ENCODE results near the gene VAX1. TPM values are rescaled to one million over a fixed set of nuclear protein-coding genes. Genes with fewer than 3 reads are reported as not detected.
"Not testable (repeated sequence)": the region's sequence is repeated elsewhere in the genome, so short reads cannot be mapped to it uniquely, and the experiment has no call there.

VAX1 gene
- total and polyA plus RNA-seq, 2 experiments from 2014 or later = not detected

DNA sequence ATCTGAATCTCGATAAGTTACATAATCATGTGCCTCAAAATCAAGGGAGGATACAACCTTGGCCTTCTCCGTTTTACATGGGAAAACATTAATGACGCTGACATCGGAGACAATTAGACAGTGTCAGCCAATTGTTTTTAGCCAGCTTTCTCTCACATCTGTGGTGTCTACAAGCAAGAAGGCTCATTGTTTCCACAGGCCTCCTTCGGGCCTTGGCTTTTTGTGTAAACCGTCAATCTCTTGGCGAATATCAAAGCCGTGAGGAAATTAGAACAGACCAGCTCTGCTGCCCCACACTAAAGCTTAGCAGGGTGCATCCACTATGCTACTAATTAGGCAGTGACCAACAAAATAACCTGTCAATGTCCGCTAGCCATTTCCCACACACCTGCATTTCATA is 43.2 kb downstream of the VAX1 start:
- no peaks in the 10 kb centered on the region for H4K20me1 ChIP-seq (ENCODE audit: insufficient read depth)
- no peaks in the 10 kb centered on the region for H3K79me2 ChIP-seq (ENCODE audit: insufficient read depth)
- peaks cover 5% of the 10 kb centered on the region for H3K27me3 ChIP-seq (replicated peaks; ENCODE audit: insufficient read depth)
- H3K4me3 ChIP-seq = no peak overlapping the region
- WGBS, 2 experiments (ENCODE audit: low coverage in 1 of 2, low lambda C conversion rate in 2 of 2, missing lambda C conversion rate in 2 of 2) = 36 to 37% methylated on average over 9 of the region's 9 CpGs
- no peak overlapping the region for H2AFZ ChIP-seq
- TF ChIP-seq EZH2 (IDR thresholded peaks at IDR 0.05; ENCODE audit: insufficient read depth, poor library complexity, severe bottlenecking) (no peak), EZH2phosphoT487 (IDR thresholded peaks at IDR 0.05; ENCODE audit: insufficient read depth, low read depth) (no peak)
- no peak overlapping the region for H3K4me2 ChIP-seq (ENCODE audit: unreplicated experiment)
- no peaks in the 10 kb centered on the region for H3K4me1 ChIP-seq (ENCODE audit: insufficient read depth)
- no peak for DNase-seq
- H3K36me3 ChIP-seq (ENCODE audit: low read depth) = no peaks in the 10 kb centered on the region
- H3K9ac ChIP-seq = no peak overlapping the region
- H3K9me3 ChIP-seq (ENCODE audit: low read depth) = no peaks in the 10 kb centered on the region
- H3K9me2 ChIP-seq (ENCODE audit: insufficient read depth) = no peaks in the 10 kb centered on the region
- H3F3A ChIP-seq (ENCODE audit: insufficient read depth) = no peaks in the 10 kb centered on the region
- in situ Hi-C loops (cut with MboI) = no loop called here
- no peak overlapping the region for H3K27ac ChIP-seq

DNA sequence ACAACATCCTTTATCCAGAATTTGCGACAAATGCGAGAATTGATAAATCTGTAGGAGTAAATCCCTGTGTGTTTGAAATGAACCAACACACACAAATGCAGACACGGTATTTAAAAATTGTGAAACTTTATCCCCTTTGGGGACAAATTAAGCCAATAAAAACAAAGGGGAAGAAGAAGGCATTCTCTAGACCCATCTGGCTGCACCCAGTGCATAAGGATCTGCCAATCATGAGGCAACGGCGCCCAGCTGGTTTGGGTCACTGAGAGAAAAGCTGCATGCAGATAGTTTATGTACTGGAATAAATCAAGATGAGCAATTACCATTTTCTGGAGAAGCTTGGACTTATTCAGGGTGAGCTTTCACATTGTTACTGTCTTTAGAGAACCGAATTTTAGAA is 45.7 kb downstream of the VAX1 start:
- WGBS, 2 experiments (ENCODE audit: low coverage in 1 of 2, low lambda C conversion rate in 2 of 2, missing lambda C conversion rate in 2 of 2) = 36 to 39% methylated on average over 6 of the region's 6 CpGs
- Histone ChIP-seq H3K9ac (no peak overlapping the region), H3K27me3 (replicated peaks; ENCODE audit: insufficient read depth) (peaks cover 10% of the 10 kb centered on the region), H3K27ac (no peak overlapping the region), H3K4me3 (no peak overlapping the region), H3K79me2 (ENCODE audit: insufficient read depth) (no peaks in the 10 kb centered on the region), H3K36me3 (ENCODE audit: low read depth) (no peaks in the 10 kb centered on the region), H3K4me2 (ENCODE audit: unreplicated experiment) (no peak overlapping the region), H3F3A (ENCODE audit: insufficient read depth) (no peaks in the 10 kb centered on the region), H3K4me1 (ENCODE audit: insufficient read depth) (no peaks in the 10 kb centered on the region), H3K9me3 (ENCODE audit: low read depth) (no peaks in the 10 kb centered on the region), H3K9me2 (ENCODE audit: insufficient read depth) (no peaks in the 10 kb centered on the region), H4K20me1 (ENCODE audit: insufficient read depth) (no peaks in the 10 kb centered on the region), H2AFZ (no peak overlapping the region)
- in situ Hi-C loops (cut with MboI) = no loop called here
- no peak for DNase-seq
- TF ChIP-seq EZH2phosphoT487 (IDR thresholded peaks at IDR 0.05; ENCODE audit: insufficient read depth, low read depth) (no peak), EZH2 (IDR thresholded peaks at IDR 0.05; ENCODE audit: insufficient read depth, poor library complexity, severe bottlenecking) (no peak)

DNA sequence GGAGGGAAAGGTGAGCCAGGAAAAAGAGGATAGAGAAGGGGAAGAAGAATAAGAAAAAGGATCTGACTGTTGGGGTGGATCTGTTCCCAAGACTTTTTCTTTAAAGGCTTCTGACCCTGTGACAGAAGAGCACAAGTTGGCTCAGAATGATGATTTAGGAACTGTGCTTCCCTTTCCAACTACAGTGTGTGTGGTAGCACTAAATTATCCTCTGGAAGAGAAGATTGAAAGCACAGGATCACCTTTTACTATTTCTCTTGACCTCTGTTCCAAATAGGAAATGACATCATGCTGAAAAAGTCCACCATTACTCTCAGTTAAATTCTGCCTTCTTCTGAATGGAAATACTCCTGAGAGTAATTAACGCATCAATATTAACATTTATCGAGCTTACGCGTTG is 47.2 kb downstream of the VAX1 start:
- TF ChIP-seq EZH2phosphoT487 (IDR thresholded peaks at IDR 0.05; ENCODE audit: insufficient read depth, low read depth) (no peak), EZH2 (IDR thresholded peaks at IDR 0.05; ENCODE audit: insufficient read depth, poor library complexity, severe bottlenecking) (no peak)
- no peak overlapping the region for H3K4me2 ChIP-seq (ENCODE audit: unreplicated experiment)
- no peak overlapping the region for H3K27ac ChIP-seq
- H3K9ac ChIP-seq = no peak overlapping the region
- no peaks in the 10 kb centered on the region for H3K36me3 ChIP-seq (ENCODE audit: low read depth)
- H3K9me2 ChIP-seq (ENCODE audit: insufficient read depth) = no peaks in the 10 kb centered on the region
- peaks cover 10% of the 10 kb centered on the region for H3K27me3 ChIP-seq (replicated peaks; ENCODE audit: insufficient read depth)
- no peaks in the 10 kb centered on the region for H3K9me3 ChIP-seq (ENCODE audit: low read depth)
- H4K20me1 ChIP-seq (ENCODE audit: insufficient read depth) = no peaks in the 10 kb centered on the region
- in situ Hi-C loops (cut with MboI) = no loop called here
- H3K79me2 ChIP-seq (ENCODE audit: insufficient read depth) = no peaks in the 10 kb centered on the region
- WGBS, 2 experiments (ENCODE audit: low coverage in 1 of 2, low lambda C conversion rate in 2 of 2, missing lambda C conversion rate in 2 of 2) = 83 to 89% methylated on average over 4 of the region's 4 CpGs
- no peak for DNase-seq
- no peaks in the 10 kb centered on the region for H3K4me1 ChIP-seq (ENCODE audit: insufficient read depth)
- no peak overlapping the region for H3K4me3 ChIP-seq
- no peaks in the 10 kb centered on the region for H3F3A ChIP-seq (ENCODE audit: insufficient read depth)
- H2AFZ ChIP-seq = no peak overlapping the region

DNA sequence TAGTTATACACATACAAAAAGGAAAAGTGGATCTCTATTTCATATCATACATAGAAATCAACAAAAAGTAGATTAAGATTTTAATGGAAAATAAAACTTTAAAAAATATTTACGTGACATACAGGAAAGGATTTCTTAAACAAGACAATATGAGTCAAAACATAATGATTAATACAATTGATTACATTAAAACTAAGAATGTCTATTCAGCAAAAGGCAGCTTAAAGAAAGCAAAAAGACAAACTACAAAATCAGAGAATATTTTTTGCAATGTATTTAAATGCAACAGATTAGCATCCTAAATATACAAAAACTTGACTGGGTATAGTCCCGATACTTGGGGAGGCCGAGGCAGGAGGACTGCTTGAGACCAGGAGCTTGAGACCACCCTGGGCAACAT is 50.5 kb downstream of the VAX1 start:
- H3K4me1 ChIP-seq (ENCODE audit: insufficient read depth) = no peaks in the 10 kb centered on the region
- H3K27ac ChIP-seq = no peak overlapping the region
- no peak overlapping the region for H2AFZ ChIP-seq
- no peak overlapping the region for H3K4me3 ChIP-seq
- no peaks in the 10 kb centered on the region for H3K79me2 ChIP-seq (ENCODE audit: insufficient read depth)
- H3K4me2 ChIP-seq (ENCODE audit: unreplicated experiment) = no peak overlapping the region
- H3K9ac ChIP-seq = no peak overlapping the region
- in situ Hi-C loops (cut with MboI) = no loop called here
- H3K9me3 ChIP-seq (ENCODE audit: low read depth) = no peaks in the 10 kb centered on the region
- no peaks in the 10 kb centered on the region for H3F3A ChIP-seq (ENCODE audit: insufficient read depth)
- DNase-seq = no peak
- no peaks in the 10 kb centered on the region for H4K20me1 ChIP-seq (ENCODE audit: insufficient read depth)
- no peaks in the 10 kb centered on the region for H3K9me2 ChIP-seq (ENCODE audit: insufficient read depth)
- no peaks in the 10 kb centered on the region for H3K36me3 ChIP-seq (ENCODE audit: low read depth)
- H3K27me3 ChIP-seq (replicated peaks; ENCODE audit: insufficient read depth) = peaks cover 10% of the 10 kb centered on the region
- WGBS, 2 experiments (ENCODE audit: low coverage in 1 of 2, low lambda C conversion rate in 2 of 2, missing lambda C conversion rate in 2 of 2) = 35% methylated on average over 3 of the region's 3 CpGs
- TF ChIP-seq EZH2 (IDR thresholded peaks at IDR 0.05; ENCODE audit: insufficient read depth, poor library complexity, severe bottlenecking) (no peak), EZH2phosphoT487 (IDR thresholded peaks at IDR 0.05; ENCODE audit: insufficient read depth, low read depth) (no peak)

DNA sequence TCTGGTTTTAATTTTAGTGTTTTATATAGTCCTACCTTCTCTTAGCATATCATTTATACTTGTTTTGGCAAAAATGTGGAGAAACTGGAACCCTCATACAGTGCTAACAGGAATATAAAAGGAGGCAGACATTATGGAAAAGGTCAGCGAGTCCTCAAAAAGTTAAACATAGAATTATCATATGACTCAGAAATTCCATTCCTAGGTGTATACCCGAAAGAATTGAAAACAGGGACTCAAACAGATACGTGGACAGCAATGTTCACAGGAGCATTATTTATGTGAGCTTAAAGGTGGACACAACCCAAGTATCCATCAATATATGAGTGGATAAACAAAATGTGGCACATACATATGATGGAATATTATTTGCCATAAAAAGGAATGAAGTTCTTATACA is 51.5 kb downstream of the VAX1 start:
- peaks cover 6% of the 10 kb centered on the region for H3K27me3 ChIP-seq (replicated peaks; ENCODE audit: insufficient read depth)
- 24 to 32% methylated on average over 3 of the region's 3 CpGs for WGBS, 2 experiments (ENCODE audit: low coverage in 1 of 2, low lambda C conversion rate in 2 of 2, missing lambda C conversion rate in 2 of 2)
- no peak for DNase-seq
- H2AFZ ChIP-seq = no peak overlapping the region
- H3K4me2 ChIP-seq (ENCODE audit: unreplicated experiment) = no peak overlapping the region
- no peak overlapping the region for H3K4me3 ChIP-seq
- no peaks in the 10 kb centered on the region for H3F3A ChIP-seq (ENCODE audit: insufficient read depth)
- no peaks in the 10 kb centered on the region for H4K20me1 ChIP-seq (ENCODE audit: insufficient read depth)
- no peak overlapping the region for H3K9ac ChIP-seq
- H3K79me2 ChIP-seq (ENCODE audit: insufficient read depth) = no peaks in the 10 kb centered on the region
- H3K27ac ChIP-seq = no peak overlapping the region
- TF ChIP-seq EZH2phosphoT487 (IDR thresholded peaks at IDR 0.05; ENCODE audit: insufficient read depth, low read depth) = no peak
- TF ChIP-seq EZH2 (IDR thresholded peaks at IDR 0.05; ENCODE audit: insufficient read depth, poor library complexity, severe bottlenecking) = no peak
- H3K9me2 ChIP-seq (ENCODE audit: insufficient read depth) = no peaks in the 10 kb centered on the region
- H3K9me3 ChIP-seq (ENCODE audit: low read depth) = no peaks in the 10 kb centered on the region
- in situ Hi-C loops (cut with MboI) = no loop called here
- no peaks in the 10 kb centered on the region for H3K36me3 ChIP-seq (ENCODE audit: low read depth)
- no peaks in the 10 kb centered on the region for H3K4me1 ChIP-seq (ENCODE audit: insufficient read depth)

DNA sequence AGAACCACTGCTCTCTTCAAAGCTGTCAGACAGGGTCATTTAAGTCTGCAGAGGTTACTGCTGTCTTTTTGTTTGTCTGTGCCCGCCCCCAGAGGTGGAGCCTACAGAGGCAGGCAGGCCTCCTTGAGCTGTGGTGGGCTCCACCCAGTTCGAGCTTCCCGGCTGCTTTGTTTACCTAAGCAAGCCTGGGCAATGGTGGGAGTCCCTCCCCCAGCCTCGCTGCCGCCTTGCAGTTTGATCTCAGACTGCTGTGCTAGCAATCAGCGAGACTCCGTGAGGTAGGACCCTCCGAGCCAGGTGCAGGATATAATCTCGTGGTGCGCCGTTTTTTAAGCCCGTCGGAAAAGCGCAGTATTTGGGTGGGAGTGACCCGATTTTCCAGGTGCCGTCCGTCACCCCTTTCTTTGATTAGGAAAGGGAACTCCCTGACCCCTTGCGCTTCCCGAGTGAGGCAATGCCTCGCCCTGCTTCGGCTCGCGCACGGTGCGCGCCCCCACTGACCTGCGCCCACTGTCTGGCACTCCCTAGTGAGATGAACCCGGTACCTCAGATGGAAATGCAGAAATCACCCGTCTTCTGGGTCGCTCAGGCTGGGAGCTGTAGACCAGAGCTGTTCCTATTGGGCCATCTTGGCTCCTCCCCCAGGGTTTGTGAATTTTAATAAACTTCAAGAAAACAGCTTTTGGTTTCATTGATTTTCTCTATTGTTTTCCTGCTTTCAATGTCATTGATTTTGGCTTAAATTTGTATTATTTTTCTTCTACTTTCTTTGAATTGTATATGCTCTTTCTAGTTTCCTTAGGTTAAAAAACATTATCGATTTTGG is 53.4 kb downstream of the VAX1 start:
- H3K9ac ChIP-seq; H3K27me3 ChIP-seq (replicated peaks; ENCODE audit: insufficient read depth); DNase-seq; H3K4me3 ChIP-seq; H3K4me1 ChIP-seq (ENCODE audit: insufficient read depth); H3K27ac ChIP-seq; H3K9me3 ChIP-seq (ENCODE audit: low read depth); H4K20me1 ChIP-seq (ENCODE audit: insufficient read depth); H3F3A ChIP-seq (ENCODE audit: insufficient read depth); in situ Hi-C loops (cut with MboI); H3K9me2 ChIP-seq (ENCODE audit: insufficient read depth); H3K36me3 ChIP-seq (ENCODE audit: low read depth); H2AFZ ChIP-seq; H3K79me2 ChIP-seq (ENCODE audit: insufficient read depth); H3K4me2 ChIP-seq (ENCODE audit: unreplicated experiment): not testable (repeated sequence)
- 63 to 66% methylated on average over 24 to 31 of the region's 31 CpGs for WGBS, 2 experiments (ENCODE audit: low coverage in 1 of 2, low lambda C conversion rate in 2 of 2, missing lambda C conversion rate in 2 of 2)

All from GM23248 (cell line).